K562 (cell line): Measurements from ENCODE around the gene NISCH. TPM values are rescaled to one million over a fixed set of nuclear protein-coding genes. Genes with fewer than 3 reads are reported as not detected.

Source experiments
- ATAC-seq: fragments of 200-7000 bp; cut with Tn5 transposase; 3 replicates; pipeline ENCODE4 v1.9.1; 2020; ENCODE audit warnings: moderate library complexity
- BruUV-seq: library from RNA; stranded (reverse); fragments of 400-500 nt; replicated peaks from 2 replicates; lab custom pipeline; 2021; lab: Mats Ljungman, UMichigan
- CTCF ChIA-PET: fragments of 300-600 bp; formaldehyde crosslinking; extraction: SDS; loops from one replicate; lab custom pipeline; 2021; ENCODE audit warnings: low intra/inter-chr PET ratio; lab: Yijun Ruan, JAX
- POLR2A ChIA-PET: fragments of 300-600, 350-650 bp; sonication (Branson Sonifier 250); formaldehyde crosslinking; extraction: SDS; loops from one replicate; lab custom pipeline; 2021; ENCODE audit warnings: antibody characterized with exemption, inconsistent platforms; lab: Yijun Ruan, JAX
- DNase-seq, 4 experiments: peaks; one replicate each; pipeline versions ENCODE4 v3.0.0 to v3.0.0-alpha.2; 2011 to 2018; ENCODE audit warnings: low spot score in 3 of 4, mixed read lengths in 3 of 4; ENCODE audit errors: extremely low read depth in 1 of 4
- FAIRE-seq: peaks from 2 replicates; lab custom pipeline; 2011; peaks lifted over from hg19 to GRCh38; lab: Jason Lieb, UNC
- H2AFZ ChIP-seq: 2 replicates; pipeline ENCODE4 v1.6.0; 2011; ENCODE audit warnings: low read depth, low read length, control low read depth, inconsistent platforms
- H3K27ac ChIP-seq: fragments of 200-600 bp; 3 replicates; pipeline ENCODE4 v1.8.0; 2011; ENCODE audit warnings: low read depth, mild to moderate bottlenecking, control low read depth, inconsistent platforms, low read length, moderate library complexity, mixed read lengths; ENCODE audit errors: extremely low read depth
- H3K27me3 ChIP-seq, 2 experiments: fragments of 300-600 bp in 1 of 2; 2 replicates in 1 of 2; 3 replicates in 1 of 2; pipeline versions ENCODE4 v1.6.0 to v1.8.0; 2011; ENCODE audit warnings: inconsistent platforms in 2 of 2, low read length in 2 of 2, mild to moderate bottlenecking in 1 of 2, mixed read lengths in 1 of 2, moderate library complexity in 1 of 2; ENCODE audit not compliant: control insufficient read depth in 2 of 2, insufficient read depth in 2 of 2
- H3K36me3 ChIP-seq: fragments of 300-600 bp; 3 replicates; pipeline ENCODE4 v1.8.0; 2011; ENCODE audit warnings: mild to moderate bottlenecking, low read length, inconsistent platforms; ENCODE audit not compliant: control insufficient read depth, insufficient read depth
- H3K4me1 ChIP-seq, 2 experiments: fragments of 200-600 bp in 1 of 2; replicated peaks in 1 of 2; 2 replicates in 1 of 2; 3 replicates in 1 of 2; pipeline versions ENCODE4 v1.5.1 to v1.8.0; 2011; ENCODE audit warnings: inconsistent platforms in 2 of 2, low read length in 2 of 2, mild to moderate bottlenecking in 1 of 2, mixed read lengths in 1 of 2, moderate library complexity in 1 of 2; ENCODE audit not compliant: control insufficient read depth in 2 of 2, insufficient read depth in 2 of 2
- H3K4me2 ChIP-seq: 2 replicates; pipeline ENCODE4 v1.6.1; 2011; ENCODE audit warnings: low read length, control low read depth, inconsistent platforms, mixed read lengths; ENCODE audit not compliant: insufficient read depth
- H3K4me3 ChIP-seq: fragments of 200-600 bp; sonication (generic), shearing (Covaris generic); 2 replicates; pipeline ENCODE4 v1.5.1; 2016; ENCODE audit warnings: control low read depth, inconsistent platforms
- H3K79me2 ChIP-seq: fragments of 200-600 bp; 3 replicates; pipeline ENCODE4 v1.8.0; 2011; ENCODE audit warnings: low read length, inconsistent platforms; ENCODE audit not compliant: control insufficient read depth, insufficient read depth
- H3K9ac ChIP-seq, 2 experiments: 2 replicates each; pipeline versions ENCODE4 v1.6.0 to v1.6.1; 2011; ENCODE audit warnings: low read depth in 2 of 2, low read length in 2 of 2, control low read depth in 1 of 2, inconsistent platforms in 1 of 2, mild to moderate bottlenecking in 1 of 2, mixed read lengths in 1 of 2; ENCODE audit not compliant: insufficient read depth in 1 of 2
- H3K9me1 ChIP-seq: one replicate; pipeline ENCODE4 v1.6.0; 2011; ENCODE audit warnings: inconsistent platforms, mild to moderate bottlenecking, low read length, moderate library complexity; ENCODE audit not compliant: control insufficient read depth, insufficient read depth
- H3K9me3 ChIP-seq: replicated peaks from 2 replicates; pipeline ENCODE4 v1.5.1; 2011; ENCODE audit warnings: low read depth, low read length, inconsistent platforms; ENCODE audit not compliant: control insufficient read depth, insufficient read depth
- H4K20me1 ChIP-seq: replicated peaks from 2 replicates; pipeline ENCODE4 v1.6.1; 2011; ENCODE audit warnings: low read length, inconsistent platforms, mixed read lengths; ENCODE audit not compliant: control insufficient read depth, insufficient read depth
- EP400 ChIP-seq: fragments of 450-650 bp; IDR thresholded peaks from 2 replicates; pipeline ENCODE4 v1.6.1; 2017; ENCODE audit warnings: antibody characterized with exemption, mild to moderate bottlenecking, moderate library complexity
- RFX1 ChIP-seq: fragments of 450-650 bp; IDR thresholded peaks from 2 replicates; pipeline ENCODE4 v1.6.1; 2016; ENCODE audit warnings: mild to moderate bottlenecking, moderate library complexity
- ZNF121 ChIP-seq: sonication (generic); formaldehyde crosslinking; conservative IDR thresholded peaks from 2 replicates; pipeline ENCODE4 v1.8.0; 2022; ENCODE audit warnings: missing genetic modification reagents
- ZNF263 ChIP-seq: sonication (generic); formaldehyde crosslinking; IDR thresholded peaks from 2 replicates; pipeline ENCODE4 v1.8.0; 2022; ENCODE audit warnings: mild to moderate bottlenecking, missing genetic modification reagents, borderline replicate concordance
- WGBS: fragments of 100-300 bp; shearing (Covaris generic); methylation state at CpG from one replicate; pipeline ENCODE4 v1.1.6; 2016; ENCODE audit warnings: low coverage, mixed read lengths; ENCODE audit not compliant: insufficient coverage; ENCODE audit errors: missing lambda C conversion rate; 5-methylcytosine and 5-hydroxymethylcytosine counted together
- in situ Hi-C: fragments of 300-500 bp; cut with MboI; formaldehyde crosslinking; loops from 4 replicates; pipeline ENCODE4 v1.15.0; 2018; ENCODE audit warnings: inconsistent platforms, mixed read lengths
- intact Hi-C: fragments of 100-400 bp; cut with micrococcal nuclease; formaldehyde crosslinking; loops from 2 replicates; pipeline ENCODE4 v1.14.2; 2022
- polyA plus RNA-seq, 8 experiments: library from polyadenylated mRNA; depleted of rRNA in 4 of 8; stranded (reverse) in 5 of 8; unstranded in 3 of 8; fragments of >200 nt; fragmentation: Nextera tagmentation in 2 of 8; fragmentation: Illumina TruSeq in 1 of 8; extraction: Ambion mirVana in 2 of 8; extraction: Trizol in 1 of 8; gene quantifications; 2 replicates each; pipeline versions ENCODE4 v1.2.1 to v1.2.3, GENCODE V29; 2011 to 2014; ENCODE audit warnings: inconsistent platforms in 1 of 8, missing spikeins in 1 of 8
- total RNA-seq, 7 experiments: library from RNA; depleted of rRNA in 6 of 7; stranded (reverse); fragments of >200 nt in 6 of 7; fragmentation: Illumina TruSeq in 2 of 7; extraction: Trizol in 2 of 7; gene quantifications; 2 replicates each; pipeline versions ENCODE4 v1.2.1 to v1.2.3, GENCODE V29; 2011 to 2021; ENCODE audit warnings: low replicate concordance in 1 of 7
- TF ChIP-seq, protein P1 (sequence below): fragments of 250-450 bp; sonication (Bioruptor Pico); IDR thresholded peaks from 2 replicates; pipeline ENCODE4 v1.8.0; 2022; ENCODE audit warnings: inconsistent platforms
- TF ChIP-seq, protein P2 (sequence below): IDR thresholded peaks from 3 replicates; pipeline ENCODE4 v1.6.1; 2011; ENCODE audit warnings: borderline replicate concordance, mild to moderate bottlenecking, moderate library complexity; ENCODE audit not compliant: insufficient read length; ENCODE audit errors: extremely low read depth

The NISCH gene
- total and polyA plus RNA-seq, 9 of the 15 experiments (the other 6 are each of a cell fraction or from before 2014, with no cell fraction given), result 0.44 to 43.5 (median 23.4) TPM

DNA sequence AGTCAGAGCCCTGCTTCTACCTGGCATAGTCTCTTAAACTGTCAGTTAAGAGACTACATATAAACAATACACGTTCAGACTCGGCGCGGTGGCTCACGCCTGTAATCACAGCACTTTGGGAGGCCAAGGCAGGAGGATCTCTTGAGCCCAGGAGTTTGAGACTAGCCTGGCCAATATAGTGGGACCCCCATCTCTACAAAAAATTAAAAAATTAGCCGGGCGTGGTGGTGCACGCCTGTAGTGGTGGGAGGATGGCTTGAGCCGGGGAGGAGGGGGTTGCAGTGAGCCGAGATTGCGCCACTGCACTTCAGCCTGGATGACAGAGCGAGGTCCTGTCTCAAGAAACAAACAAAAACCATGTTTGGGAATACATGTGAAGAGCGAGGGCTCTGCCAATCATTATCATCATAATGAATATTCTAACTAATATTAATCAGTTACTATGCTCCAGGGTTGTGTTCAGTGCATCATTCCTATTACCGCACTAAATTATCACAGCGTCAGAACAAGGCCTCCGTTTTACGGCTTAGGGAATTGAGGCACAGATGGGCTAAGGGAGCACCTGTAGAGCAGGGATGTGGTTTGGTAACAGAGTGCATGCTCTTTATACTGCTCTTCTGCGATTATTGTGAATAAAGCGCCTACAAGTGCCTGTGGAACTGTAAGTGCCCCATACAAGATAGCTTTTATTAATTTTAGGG lies 80.2 kb downstream of the NISCH start:
- Histone ChIP-seq H3K9me1 (peaks cover 12% of the 10 kb centered on the region), H3K36me3 (peaks cover 39% of the 10 kb centered on the region; the same call in 2 of the 3 replicates), H3K27me3 (no peaks in the 10 kb centered on the region), H3K4me3 (peak overlapping the region; percentile 57; the same call in 1 of the 2 replicates), H3K9me3 (no peaks in the 10 kb centered on the region), H3K27ac (peak overlapping the region; percentile 75), H3K4me1 (peaks cover 39 to 55% of the 10 kb centered on the region in 2 experiments), H3K79me2 (peaks cover 87% of the 10 kb centered on the region), H3K4me2 (peak overlapping the region; percentile 85), H4K20me1 (peaks cover 27% of the 10 kb centered on the region), H3K9ac (peak overlapping the region in 1 of 2 experiments; percentile 70; a peak in 1 of 4 replicates), H2AFZ (peak overlapping the region; percentile 16; the same call in 1 of the 2 replicates)
- in situ Hi-C loops, result no loop called here
- intact Hi-C loops, result loop anchor here (2.0 kb wide), 2 partner anchors 53 to 147 kb away; no protein-coding TSS in a partner anchor
- ATAC-seq, result no peak
- CTCF ChIA-PET, result no interaction called here
- TF ChIP-seq ZNF121 (peak; percentile 39; the same call in 1 of the 2 replicates), RFX1 (no peak), ZNF263 (CRISPR knock-in tag) (peak; percentile 14; the same call in 1 of the 2 replicates), EP400 (0 out of 2 replicates have a peak, but pooled peaks have one; percentile 9)
- TF ChIP-seq, protein P1, sequence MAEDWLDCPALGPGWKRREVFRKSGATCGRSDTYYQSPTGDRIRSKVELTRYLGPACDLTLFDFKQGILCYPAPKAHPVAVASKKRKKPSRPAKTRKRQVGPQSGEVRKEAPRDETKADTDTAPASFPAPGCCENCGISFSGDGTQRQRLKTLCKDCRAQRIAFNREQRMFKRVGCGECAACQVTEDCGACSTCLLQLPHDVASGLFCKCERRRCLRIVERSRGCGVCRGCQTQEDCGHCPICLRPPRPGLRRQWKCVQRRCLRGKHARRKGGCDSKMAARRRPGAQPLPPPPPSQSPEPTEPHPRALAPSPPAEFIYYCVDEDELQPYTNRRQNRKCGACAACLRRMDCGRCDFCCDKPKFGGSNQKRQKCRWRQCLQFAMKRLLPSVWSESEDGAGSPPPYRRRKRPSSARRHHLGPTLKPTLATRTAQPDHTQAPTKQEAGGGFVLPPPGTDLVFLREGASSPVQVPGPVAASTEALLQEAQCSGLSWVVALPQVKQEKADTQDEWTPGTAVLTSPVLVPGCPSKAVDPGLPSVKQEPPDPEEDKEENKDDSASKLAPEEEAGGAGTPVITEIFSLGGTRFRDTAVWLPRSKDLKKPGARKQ (CRISPR knock-in tag), result 0 out of 2 replicates have a peak, but pooled peaks have one; percentile 34
- TF ChIP-seq, protein P2, sequence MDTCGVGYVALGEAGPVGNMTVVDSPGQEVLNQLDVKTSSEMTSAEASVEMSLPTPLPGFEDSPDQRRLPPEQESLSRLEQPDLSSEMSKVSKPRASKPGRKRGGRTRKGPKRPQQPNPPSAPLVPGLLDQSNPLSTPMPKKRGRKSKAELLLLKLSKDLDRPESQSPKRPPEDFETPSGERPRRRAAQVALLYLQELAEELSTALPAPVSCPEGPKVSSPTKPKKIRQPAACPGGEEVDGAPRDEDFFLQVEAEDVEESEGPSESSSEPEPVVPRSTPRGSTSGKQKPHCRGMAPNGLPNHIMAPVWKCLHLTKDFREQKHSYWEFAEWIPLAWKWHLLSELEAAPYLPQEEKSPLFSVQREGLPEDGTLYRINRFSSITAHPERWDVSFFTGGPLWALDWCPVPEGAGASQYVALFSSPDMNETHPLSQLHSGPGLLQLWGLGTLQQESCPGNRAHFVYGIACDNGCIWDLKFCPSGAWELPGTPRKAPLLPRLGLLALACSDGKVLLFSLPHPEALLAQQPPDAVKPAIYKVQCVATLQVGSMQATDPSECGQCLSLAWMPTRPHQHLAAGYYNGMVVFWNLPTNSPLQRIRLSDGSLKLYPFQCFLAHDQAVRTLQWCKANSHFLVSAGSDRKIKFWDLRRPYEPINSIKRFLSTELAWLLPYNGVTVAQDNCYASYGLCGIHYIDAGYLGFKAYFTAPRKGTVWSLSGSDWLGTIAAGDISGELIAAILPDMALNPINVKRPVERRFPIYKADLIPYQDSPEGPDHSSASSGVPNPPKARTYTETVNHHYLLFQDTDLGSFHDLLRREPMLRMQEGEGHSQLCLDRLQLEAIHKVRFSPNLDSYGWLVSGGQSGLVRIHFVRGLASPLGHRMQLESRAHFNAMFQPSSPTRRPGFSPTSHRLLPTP, result no peak
- no TSS peak for BruUV-seq
- FAIRE-seq, result peak; percentile 73
- WGBS, result 54% methylated on average over 19 of the region's 19 CpGs
- no peak for DNase-seq
- POLR2A ChIA-PET, result interaction anchor here (0.8 to 1.4 kb wide), 4 partner anchors 9 to 151 kb away, joined by 3 to 6 read pairs (median 4); partner anchors contain the start of genes GNL3 and PBRM1
